Cardiac muscle cell (in vitro differentiated cells and primary cell): ENCODE data around the gene RFLNA. TPM values are rescaled to one million over a fixed set of nuclear protein-coding genes. Genes with fewer than 3 reads are reported as not detected.

Experiments used
- DNase-seq, 2 donors: peaks; one replicate each; pipeline versions ENCODE4 v3.0.0 to v3.0.0-alpha.2; 2010 to 2017; ENCODE audit warnings: low read depth in 1 of 2, low spot score in 1 of 2
- H3K27ac ChIP-seq: fragments of 200-600 bp; sonication (generic); 2 replicates; pipeline ENCODE4 v1.5.1; 2016
- H3K27me3 ChIP-seq: fragments of 200-600 bp; sonication (generic); 2 replicates; pipeline ENCODE4 v1.6.0; 2016; ENCODE audit warnings: control low read depth
- H3K36me3 ChIP-seq: fragments of 200-600 bp; sonication (generic); 2 replicates; pipeline ENCODE4 v1.5.1; 2016; ENCODE audit warnings: control low read depth
- H3K4me1 ChIP-seq: fragments of 200-600 bp; sonication (generic); 2 replicates; pipeline ENCODE4 v1.8.1; 2017; ENCODE audit warnings: low read depth, mild to moderate bottlenecking, mixed run types
- H3K4me3 ChIP-seq: fragments of 200-600 bp; sonication (generic); 2 replicates; pipeline ENCODE4 v1.5.1; 2016; ENCODE audit warnings: mild to moderate bottlenecking
- H3K9me3 ChIP-seq: fragments of 200-600 bp; sonication (generic); 2 replicates; pipeline ENCODE4 v1.5.1; 2017; ENCODE audit warnings: low read depth, mild to moderate bottlenecking, control low read depth
- CTCF ChIP-seq: IDR thresholded peaks from 2 replicates; pipeline ENCODE4 v1.5.1; 2012; ENCODE audit warnings: low read depth, mild to moderate bottlenecking, low read length
- polyA plus RNA-seq: library from polyadenylated mRNA; unstranded; fragments of >200 nt; fragmentation: Nextera tagmentation; extraction: Ambion mirVana; gene quantifications from 2 replicates; pipeline ENCODE4 v1.2.1, GENCODE V29; 2016
- total RNA-seq: library from RNA; depleted of rRNA; stranded (reverse); fragments of >200 nt; gene quantifications from 2 replicates; pipeline ENCODE4 v1.2.3, GENCODE V29; 2016

Gene RFLNA
- total and polyA plus RNA-seq, 2 experiments from 2014 or later: 1.8 to 4.5 TPM

DNA sequence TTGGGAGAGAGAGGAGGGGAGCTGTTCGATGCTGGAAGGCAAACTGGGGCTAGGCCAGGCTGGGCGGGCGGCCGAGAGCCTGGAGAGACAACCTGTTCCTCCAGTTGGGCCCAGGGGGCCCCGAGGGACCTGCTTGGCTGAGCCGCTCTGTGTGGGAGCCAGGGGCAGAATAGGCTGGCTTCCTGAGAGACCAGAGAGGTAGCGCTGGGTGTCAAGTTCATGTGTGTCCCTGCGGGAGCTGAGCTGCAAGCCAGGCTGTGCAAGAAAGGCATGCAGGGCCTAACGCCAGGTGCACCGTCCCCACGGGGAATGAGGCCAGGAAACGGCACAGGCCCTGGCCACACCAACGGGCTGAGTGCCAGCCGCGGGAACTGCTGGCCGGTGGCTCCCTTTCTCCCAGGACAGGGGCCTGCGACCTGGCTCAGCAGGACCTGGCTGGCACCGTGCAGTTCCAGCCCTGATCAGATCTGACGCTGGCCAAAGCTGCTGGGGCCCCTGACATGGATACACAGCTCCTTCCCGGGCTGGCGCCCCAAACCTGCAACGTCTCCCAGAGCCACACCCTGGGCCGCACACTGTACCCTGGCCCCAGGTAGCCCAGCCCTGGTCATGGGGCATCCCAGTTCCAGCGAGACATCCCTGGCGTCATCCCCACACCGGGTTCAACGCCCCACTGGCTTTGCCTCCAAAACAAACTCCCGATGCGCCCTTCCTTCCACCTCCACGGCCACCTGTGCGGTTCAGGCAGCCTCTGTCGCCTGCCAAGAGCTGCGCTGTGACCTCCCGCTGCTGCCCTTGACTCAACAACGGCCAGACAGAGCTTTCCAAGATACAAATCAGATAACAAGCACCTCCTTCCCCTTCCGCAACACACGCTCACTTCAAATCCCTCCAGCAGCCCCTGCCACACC lies 65.0 kb downstream of the RFLNA start:
- Histone ChIP-seq H3K36me3 (peaks cover 7% of the 10 kb centered on the region), H3K27me3 (no peaks in the 10 kb centered on the region), H3K27ac (peak overlapping the region; percentile 70), H3K4me3 (no peak overlapping the region), H3K9me3 (no peaks in the 10 kb centered on the region), H3K4me1 (no peaks in the 10 kb centered on the region)
- peak in 1 of 2 donors; percentile 61 for DNase-seq
- TF ChIP-seq CTCF: no peak

DNA sequence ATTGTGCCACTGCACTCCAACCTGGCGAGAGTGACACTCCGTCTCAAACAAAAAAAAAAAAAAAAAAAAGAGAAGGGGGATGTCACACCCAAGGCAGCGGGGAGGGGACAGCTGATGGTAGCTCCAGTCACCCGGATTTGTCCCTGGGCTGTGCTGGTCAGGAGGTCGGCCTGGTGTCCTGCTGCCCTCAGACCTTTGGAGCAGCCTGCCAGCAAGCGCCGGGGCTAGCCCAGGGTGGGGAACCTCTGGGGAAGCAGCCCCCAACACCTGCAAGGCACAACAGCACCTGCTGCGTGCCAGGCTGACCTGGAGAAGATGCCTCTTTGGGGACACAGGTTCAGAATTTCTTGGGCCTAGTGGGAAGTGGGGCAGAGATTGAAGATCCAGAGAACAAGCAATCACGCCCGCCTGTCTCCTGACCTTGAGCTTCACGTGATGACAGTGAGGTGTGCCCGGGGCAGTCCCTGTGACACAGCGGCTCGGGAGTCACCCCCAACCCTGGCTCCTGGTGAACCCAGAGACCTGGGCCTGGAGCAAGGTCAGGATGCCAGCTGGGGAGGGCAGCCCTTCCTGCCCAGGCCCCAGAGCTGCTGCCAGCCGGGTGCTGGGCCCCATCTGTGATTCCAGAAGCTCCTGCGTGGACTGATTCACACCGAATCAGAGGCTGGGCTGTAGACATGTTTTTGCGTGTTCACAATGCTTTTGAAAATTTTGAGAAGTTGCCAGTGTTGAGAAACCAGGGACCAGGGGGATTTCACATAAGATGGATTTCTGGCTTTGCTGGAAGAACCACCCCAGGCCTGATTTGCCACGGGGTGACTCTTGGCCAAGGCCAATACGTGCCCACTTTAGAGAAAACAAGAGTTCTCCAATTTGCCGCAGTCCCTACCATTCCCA lies 66.4 kb downstream of the RFLNA start:
- H3K27ac ChIP-seq: peak overlapping the region; percentile 34
- no peaks in the 10 kb centered on the region for H3K9me3 ChIP-seq
- no peaks in the 10 kb centered on the region for H3K27me3 ChIP-seq
- H3K36me3 ChIP-seq: peaks cover 2% of the 10 kb centered on the region
- no peak overlapping the region for H3K4me3 ChIP-seq
- no peaks in the 10 kb centered on the region for H3K4me1 ChIP-seq
- no peak for TF ChIP-seq CTCF
- no peak for DNase-seq

DNA sequence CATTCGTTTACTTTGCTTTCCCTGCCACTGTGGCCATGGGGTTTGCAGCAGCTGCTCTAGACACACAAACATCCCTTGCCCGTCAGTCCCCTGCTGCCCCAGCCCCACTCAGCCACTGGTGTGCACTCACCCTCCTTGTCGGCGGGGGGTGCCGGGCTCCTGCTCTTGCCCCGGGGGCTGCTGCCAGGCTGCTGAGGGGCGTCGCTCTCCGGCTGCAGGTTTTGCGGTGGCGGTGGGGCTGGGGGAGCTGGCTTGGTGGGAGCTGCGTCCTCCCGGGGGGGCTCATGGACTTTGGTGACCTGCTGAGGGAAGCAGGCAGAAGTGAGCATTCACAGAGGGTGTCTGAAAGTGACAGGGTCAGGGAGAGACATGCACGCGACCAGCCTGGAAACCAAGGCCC lies 67.1 kb downstream of the RFLNA start:
- Histone ChIP-seq H3K36me3 (no peaks in the 10 kb centered on the region), H3K27me3 (no peaks in the 10 kb centered on the region), H3K27ac (no peak overlapping the region), H3K4me1 (no peaks in the 10 kb centered on the region), H3K4me3 (no peak overlapping the region), H3K9me3 (no peaks in the 10 kb centered on the region)
- DNase-seq: no peak
- TF ChIP-seq CTCF: no peak

GRCh38 chr12:124363353-124363965 lies 68.6 kb downstream of the RFLNA start:
- no peaks in the 10 kb centered on the region for H3K4me1 ChIP-seq
- DNase-seq: no peak
- no peak overlapping the region for H3K27ac ChIP-seq
- no peaks in the 10 kb centered on the region for H3K36me3 ChIP-seq
- H3K4me3 ChIP-seq: no peak overlapping the region
- no peaks in the 10 kb centered on the region for H3K27me3 ChIP-seq
- no peak for TF ChIP-seq CTCF
- H3K9me3 ChIP-seq: no peaks in the 10 kb centered on the region

- no peak overlapping the region for H3K27ac ChIP-seq
- no peaks in the 10 kb centered on the region for H3K4me1 ChIP-seq
- H3K27me3 ChIP-seq: no peaks in the 10 kb centered on the region
- H3K36me3 ChIP-seq: no peaks in the 10 kb centered on the region
- DNase-seq: no peak
- no peaks in the 10 kb centered on the region for H3K9me3 ChIP-seq
- H3K4me3 ChIP-seq: no peak overlapping the region
- TF ChIP-seq CTCF: no peak
Measured at GRCh38 chr12:124364543-124364942, 69.7 kb downstream of the RFLNA start.
